ENCODE data around the gene COQ2.
A peak's percentile ranks its signal among the peaks of the same experiment; 100 is the strongest.
"Not testable (repeated sequence)": the region's sequence is repeated elsewhere in the genome, so short reads cannot be mapped to it uniquely, and the experiment has no call there.

COQ2 gene, protein sequence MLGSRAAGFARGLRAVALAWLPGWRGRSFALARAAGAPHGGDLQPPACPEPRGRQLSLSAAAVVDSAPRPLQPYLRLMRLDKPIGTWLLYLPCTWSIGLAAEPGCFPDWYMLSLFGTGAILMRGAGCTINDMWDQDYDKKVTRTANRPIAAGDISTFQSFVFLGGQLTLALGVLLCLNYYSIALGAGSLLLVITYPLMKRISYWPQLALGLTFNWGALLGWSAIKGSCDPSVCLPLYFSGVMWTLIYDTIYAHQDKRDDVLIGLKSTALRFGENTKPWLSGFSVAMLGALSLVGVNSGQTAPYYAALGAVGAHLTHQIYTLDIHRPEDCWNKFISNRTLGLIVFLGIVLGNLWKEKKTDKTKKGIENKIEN

DNA sequence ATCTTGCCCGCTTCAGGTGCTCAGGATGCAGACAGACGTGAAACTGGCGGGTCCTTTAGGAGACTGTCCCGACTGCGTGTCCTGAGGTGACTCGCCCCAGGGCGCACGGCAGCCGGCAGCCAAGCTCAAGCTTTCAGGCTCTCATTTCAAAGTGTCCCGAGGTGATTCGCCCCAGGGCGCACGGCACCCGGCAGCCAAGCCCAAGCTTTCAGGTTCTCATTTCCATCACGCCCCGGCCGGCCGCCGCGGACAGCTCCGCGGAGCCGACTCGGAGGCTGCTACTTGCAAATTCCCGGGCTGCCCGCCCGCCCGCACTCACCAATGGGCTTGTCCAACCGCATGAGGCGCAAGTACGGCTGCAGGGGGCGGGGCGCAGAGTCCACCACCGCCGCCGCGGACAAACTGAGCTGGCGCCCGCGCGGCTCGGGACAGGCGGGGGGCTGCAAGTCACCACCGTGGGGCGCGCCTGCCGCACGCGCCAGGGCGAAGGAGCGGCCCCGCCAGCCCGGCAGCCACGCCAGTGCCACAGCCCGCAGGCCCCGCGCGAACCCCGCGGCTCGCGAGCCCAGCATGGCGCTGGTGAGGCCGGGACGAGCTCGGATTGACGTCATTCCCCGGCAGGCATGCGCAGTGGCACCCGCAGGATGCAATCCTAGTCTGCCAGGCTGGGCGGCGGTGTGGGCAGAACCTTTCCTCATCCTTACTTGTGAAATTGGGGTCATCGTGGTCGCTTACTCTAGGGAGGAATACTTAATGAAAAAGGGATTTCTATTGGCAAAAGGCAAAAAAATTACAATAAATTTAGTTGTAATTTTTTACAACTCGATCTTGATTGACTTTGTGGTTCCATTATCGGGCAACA lies at the start of gene COQ2:
Gene COQ2, minus strand, starts transcription at position 606 of the 862 bp plus-strand sequence. Its CDS starts 34 bp downstream, at position 572.
- DNase-seq (ENCODE audit: low read depth): peak; percentile 73
- peak within 1 kb of the TSS; percentile 61 for H3K4me3 ChIP-seq (ENCODE audit: low read depth, low read length)
- TF ChIP-seq, protein P1, sequence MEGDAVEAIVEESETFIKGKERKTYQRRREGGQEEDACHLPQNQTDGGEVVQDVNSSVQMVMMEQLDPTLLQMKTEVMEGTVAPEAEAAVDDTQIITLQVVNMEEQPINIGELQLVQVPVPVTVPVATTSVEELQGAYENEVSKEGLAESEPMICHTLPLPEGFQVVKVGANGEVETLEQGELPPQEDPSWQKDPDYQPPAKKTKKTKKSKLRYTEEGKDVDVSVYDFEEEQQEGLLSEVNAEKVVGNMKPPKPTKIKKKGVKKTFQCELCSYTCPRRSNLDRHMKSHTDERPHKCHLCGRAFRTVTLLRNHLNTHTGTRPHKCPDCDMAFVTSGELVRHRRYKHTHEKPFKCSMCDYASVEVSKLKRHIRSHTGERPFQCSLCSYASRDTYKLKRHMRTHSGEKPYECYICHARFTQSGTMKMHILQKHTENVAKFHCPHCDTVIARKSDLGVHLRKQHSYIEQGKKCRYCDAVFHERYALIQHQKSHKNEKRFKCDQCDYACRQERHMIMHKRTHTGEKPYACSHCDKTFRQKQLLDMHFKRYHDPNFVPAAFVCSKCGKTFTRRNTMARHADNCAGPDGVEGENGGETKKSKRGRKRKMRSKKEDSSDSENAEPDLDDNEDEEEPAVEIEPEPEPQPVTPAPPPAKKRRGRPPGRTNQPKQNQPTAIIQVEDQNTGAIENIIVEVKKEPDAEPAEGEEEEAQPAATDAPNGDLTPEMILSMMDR (IDR thresholded peaks at IDR 0.05; ENCODE audit: low read depth, low read length, missing control alignments): peak; percentile 2

DNA sequence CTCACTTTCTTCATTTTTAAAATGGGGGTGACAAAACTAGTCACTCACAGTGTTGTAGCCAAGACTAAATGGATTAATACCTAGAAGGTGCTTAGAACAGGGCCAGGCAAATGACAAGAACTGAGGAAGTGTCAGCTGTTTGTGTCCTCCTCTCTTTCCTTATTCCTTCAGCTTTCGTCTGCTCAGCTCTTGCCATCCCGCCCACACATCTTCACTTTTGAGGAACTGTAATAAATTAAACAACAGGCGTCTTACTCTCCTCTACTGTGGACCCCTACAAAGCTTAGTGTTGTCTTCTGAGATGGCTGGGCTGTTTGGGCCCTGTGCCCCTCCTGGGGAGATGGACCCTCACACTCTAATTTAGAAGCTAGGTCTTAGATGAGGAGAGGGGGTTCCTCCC lies 47.4 kb upstream of the COQ2 start:
- no peak overlapping the region for H3K4me3 ChIP-seq (ENCODE audit: low read depth, low read length)
- no peak for DNase-seq (ENCODE audit: low read depth)
- TF ChIP-seq, protein P1 (IDR thresholded peaks at IDR 0.05; ENCODE audit: low read depth, low read length, missing control alignments): no peak

DNA sequence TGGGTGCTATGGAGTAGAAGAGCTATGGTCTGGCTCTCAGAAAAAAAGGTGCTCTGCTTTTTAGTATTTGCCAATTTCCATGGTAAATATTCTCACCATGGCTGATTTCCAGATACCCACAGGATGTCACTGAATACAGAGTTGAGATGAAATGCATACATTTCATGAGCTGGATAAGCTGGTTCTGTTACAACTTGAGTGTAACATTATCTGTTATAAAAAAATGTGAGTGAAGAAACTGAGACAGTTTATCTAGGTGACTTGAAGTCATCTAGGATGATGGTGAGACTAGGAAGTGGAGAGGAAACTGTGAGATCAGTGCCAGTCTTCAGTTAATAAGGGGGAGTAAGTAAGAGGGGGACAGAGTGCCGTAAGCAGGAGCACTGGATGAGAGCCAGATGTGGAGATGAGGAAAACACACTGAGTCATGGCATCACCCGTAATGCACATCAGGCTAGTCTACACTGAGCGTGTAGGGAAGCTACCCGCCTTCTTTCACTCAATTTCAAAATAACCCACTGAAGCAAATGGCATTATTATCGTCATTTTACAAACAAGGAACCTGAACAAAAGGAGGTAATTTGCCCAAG lies 45.0 kb upstream of the COQ2 start:
- H3K4me3 ChIP-seq (ENCODE audit: low read depth, low read length): no peak overlapping the region
- no peak for DNase-seq (ENCODE audit: low read depth)
- TF ChIP-seq, protein P1 (IDR thresholded peaks at IDR 0.05; ENCODE audit: low read depth, low read length, missing control alignments): no peak

DNA sequence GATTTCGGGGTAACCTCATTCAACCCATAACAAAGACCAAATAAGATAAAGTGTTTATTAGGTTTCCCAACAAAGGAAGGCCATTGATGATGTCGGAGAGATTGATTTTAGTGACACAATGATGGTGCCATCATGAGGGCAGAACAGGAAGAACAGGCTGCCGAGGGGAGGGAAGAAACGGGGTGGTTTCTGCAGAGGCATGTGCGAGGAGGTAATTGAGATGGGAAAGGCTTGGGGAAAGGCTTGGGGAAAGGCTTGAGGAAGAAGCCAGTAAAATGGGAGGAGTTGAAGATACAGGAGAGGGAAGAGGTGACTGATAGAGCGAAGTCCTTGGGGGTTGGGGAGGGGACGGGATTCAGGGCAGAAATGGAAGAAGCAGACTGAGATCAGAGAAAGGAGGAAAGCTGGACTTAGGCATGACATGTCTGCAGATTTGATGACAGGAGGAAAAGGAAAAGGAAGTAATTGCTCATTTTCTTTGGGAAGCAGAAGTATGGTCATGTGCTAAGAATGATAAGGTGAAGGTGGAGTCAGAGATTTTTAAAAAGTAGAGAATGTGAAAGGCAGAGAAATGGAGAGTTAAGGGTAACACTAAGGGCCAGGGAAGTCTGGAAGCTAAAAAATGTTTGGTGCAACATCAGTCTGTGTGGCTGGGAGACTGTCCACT lies 44.1 kb upstream of the COQ2 start:
- no peak overlapping the region for H3K4me3 ChIP-seq (ENCODE audit: low read depth, low read length)
- TF ChIP-seq, protein P1 (IDR thresholded peaks at IDR 0.05; ENCODE audit: low read depth, low read length, missing control alignments): no peak
- no peak for DNase-seq (ENCODE audit: low read depth)

DNA sequence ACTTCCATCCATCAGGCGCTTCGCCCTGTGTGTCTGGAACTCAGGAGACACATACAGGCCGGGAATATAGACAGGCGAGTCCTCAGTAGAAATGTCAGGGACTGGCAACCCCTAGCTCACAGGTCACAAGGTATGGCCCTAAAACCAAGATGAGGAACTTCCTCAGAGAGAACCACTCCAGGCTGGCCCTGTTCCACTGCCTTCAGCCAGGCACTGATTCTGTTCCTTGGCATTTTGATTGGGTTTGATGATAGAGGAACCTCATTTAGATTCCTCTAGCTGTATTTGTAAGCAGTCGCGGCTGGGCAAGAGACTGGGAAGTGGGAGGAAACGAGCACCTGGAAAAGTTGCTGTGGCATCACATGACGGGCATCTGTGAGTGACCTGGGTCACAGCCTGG lies 41.9 kb upstream of the COQ2 start:
- TF ChIP-seq, protein P1 (IDR thresholded peaks at IDR 0.05; ENCODE audit: low read depth, low read length, missing control alignments): no peak
- no peak overlapping the region for H3K4me3 ChIP-seq (ENCODE audit: low read depth, low read length)
- DNase-seq (ENCODE audit: low read depth): no peak

DNA sequence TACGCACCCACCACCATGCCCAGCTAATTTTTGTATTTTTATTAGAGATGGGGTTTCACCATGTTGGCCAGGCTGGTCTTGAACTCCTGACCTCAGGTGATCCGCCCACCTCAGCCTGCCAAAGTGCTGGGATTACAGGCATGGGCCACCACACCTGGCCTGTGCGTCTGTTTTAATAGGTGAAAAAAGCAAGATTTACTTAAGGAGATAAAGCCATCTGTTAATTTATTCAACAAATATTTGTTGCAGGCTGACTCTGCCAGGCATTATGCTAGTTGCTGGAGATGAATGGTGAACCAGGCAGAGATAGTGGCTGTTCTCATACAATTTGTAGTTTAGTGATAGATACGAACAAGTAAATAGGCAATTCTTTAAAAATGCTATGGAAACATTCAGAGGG lies 40.7 kb upstream of the COQ2 start:
- not testable (repeated sequence) for DNase-seq (ENCODE audit: low read depth); H3K4me3 ChIP-seq (ENCODE audit: low read depth, low read length)

DNA sequence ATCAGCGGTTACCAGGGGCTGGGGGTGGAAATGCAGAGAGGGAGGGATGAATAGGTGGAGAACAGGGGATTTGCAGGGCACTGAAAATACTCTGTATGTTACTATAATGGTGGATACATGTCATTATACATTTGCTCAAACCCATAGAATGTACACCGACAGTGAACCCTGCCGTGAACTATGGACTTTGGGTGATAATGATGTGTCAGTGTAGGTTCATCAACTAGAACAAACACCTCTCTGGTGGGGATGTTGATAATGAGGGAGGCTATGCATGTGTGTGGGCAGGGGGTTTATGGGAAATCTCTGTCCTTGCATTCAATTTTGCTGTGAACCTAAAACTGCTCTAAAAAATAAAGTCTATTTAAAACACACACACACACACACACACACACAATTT lies 38.5 kb upstream of the COQ2 start:
- TF ChIP-seq, protein P1 (IDR thresholded peaks at IDR 0.05; ENCODE audit: low read depth, low read length, missing control alignments): no peak
- no peak overlapping the region for H3K4me3 ChIP-seq (ENCODE audit: low read depth, low read length)
- DNase-seq (ENCODE audit: low read depth): no peak

All from GM12864 (cell line).